Measurements from ENCODE around the gene A3GALT2.

Gene A3GALT2

GRCh38 chr1:33275706-33276572 is 45.0 kb downstream of the A3GALT2 start:
- H3K9ac ChIP-seq (ENCODE audit: low read depth, low read length): no peak overlapping the region
- H3K4me1 ChIP-seq (ENCODE audit: insufficient read depth, low read length): peaks cover 8% of the 10 kb centered on the region
- no peaks in the 10 kb centered on the region for H3K36me3 ChIP-seq (ENCODE audit: insufficient read depth, low read length)
- no peaks in the 10 kb centered on the region for H3K9me3 ChIP-seq (ENCODE audit: control insufficient read depth, insufficient read depth, low read length)

GRCh38 chr1:33275195-33275594 is 45.7 kb downstream of the A3GALT2 start:
- no peaks in the 10 kb centered on the region for H3K36me3 ChIP-seq (ENCODE audit: insufficient read depth, low read length)

GRCh38 chr1:33274446-33274845 is 46.5 kb downstream of the A3GALT2 start:
- H3K9ac ChIP-seq (ENCODE audit: low read depth, low read length): no peak overlapping the region
- H3K9me3 ChIP-seq (ENCODE audit: control insufficient read depth, insufficient read depth, low read length): no peaks in the 10 kb centered on the region
- peaks cover 8% of the 10 kb centered on the region for H3K4me1 ChIP-seq (ENCODE audit: insufficient read depth, low read length)
- H3K36me3 ChIP-seq (ENCODE audit: insufficient read depth, low read length): no peaks in the 10 kb centered on the region

More at GRCh38 chr1:33275195-33275594, 45.7 kb downstream of the A3GALT2 start:
- no peak overlapping the region for H3K9ac ChIP-seq (ENCODE audit: low read depth, low read length)
- H3K4me1 ChIP-seq (ENCODE audit: insufficient read depth, low read length): peaks cover 8% of the 10 kb centered on the region
- H3K9me3 ChIP-seq (ENCODE audit: control insufficient read depth, insufficient read depth, low read length): no peaks in the 10 kb centered on the region

- no peak overlapping the region for H3K9ac ChIP-seq (ENCODE audit: low read depth, low read length)
- no peaks in the 10 kb centered on the region for H3K9me3 ChIP-seq (ENCODE audit: control insufficient read depth, insufficient read depth, low read length)
- no peaks in the 10 kb centered on the region for H3K36me3 ChIP-seq (ENCODE audit: insufficient read depth, low read length)
- peaks cover 8% of the 10 kb centered on the region for H3K4me1 ChIP-seq (ENCODE audit: insufficient read depth, low read length)
These were observed 46.9 kb downstream of the A3GALT2 start for GRCh38 chr1:33273961-33274371.

- Histone ChIP-seq H3K36me3 (ENCODE audit: insufficient read depth, low read length) (no peaks in the 10 kb centered on the region), H3K4me1 (ENCODE audit: insufficient read depth, low read length) (peaks cover 8% of the 10 kb centered on the region), H3K9me3 (ENCODE audit: control insufficient read depth, insufficient read depth, low read length) (no peaks in the 10 kb centered on the region), H3K9ac (ENCODE audit: low read depth, low read length) (no peak overlapping the region)
These were observed 47.5 kb downstream of the A3GALT2 start for GRCh38 chr1:33273406-33273805.

- Histone ChIP-seq H3K36me3 (ENCODE audit: insufficient read depth, low read length) (no peaks in the 10 kb centered on the region; the same call in 1 of the 2 replicates), H3K9ac (ENCODE audit: low read depth, low read length) (no peak overlapping the region), H3K4me1 (ENCODE audit: insufficient read depth, low read length) (peaks cover 8% of the 10 kb centered on the region)
These were observed 48.0 kb downstream of the A3GALT2 start for GRCh38 chr1:33272930-33273329.

GRCh38 chr1:33272509-33272908 is 48.4 kb downstream of the A3GALT2 start:
- Histone ChIP-seq H3K4me1 (ENCODE audit: insufficient read depth, low read length) (peaks cover 8% of the 10 kb centered on the region), H3K36me3 (ENCODE audit: insufficient read depth, low read length) (no peaks in the 10 kb centered on the region; the same call in none of the 2 replicates), H3K9me3 (ENCODE audit: control insufficient read depth, insufficient read depth, low read length) (no peaks in the 10 kb centered on the region), H3K9ac (ENCODE audit: low read depth, low read length) (no peak overlapping the region)

More at GRCh38 chr1:33272930-33273329, 48.0 kb downstream of the A3GALT2 start:
- H3K9me3 ChIP-seq (ENCODE audit: control insufficient read depth, insufficient read depth, low read length): no peaks in the 10 kb centered on the region

- H3K9ac ChIP-seq (ENCODE audit: low read depth, low read length): no peak overlapping the region
- no peaks in the 10 kb centered on the region for H3K9me3 ChIP-seq (ENCODE audit: control insufficient read depth, insufficient read depth, low read length)
- no peaks in the 10 kb centered on the region; the same call in none of the 2 replicates for H3K36me3 ChIP-seq (ENCODE audit: insufficient read depth, low read length)
- peaks cover 10% of the 10 kb centered on the region for H3K4me1 ChIP-seq (ENCODE audit: insufficient read depth, low read length)
These were observed 49.0 kb downstream of the A3GALT2 start for GRCh38 chr1:33271666-33272505.

- Histone ChIP-seq H3K9ac (ENCODE audit: low read depth, low read length) (no peak overlapping the region), H3K9me3 (ENCODE audit: control insufficient read depth, insufficient read depth, low read length) (no peaks in the 10 kb centered on the region), H3K36me3 (ENCODE audit: insufficient read depth, low read length) (no peaks in the 10 kb centered on the region; the same call in none of the 2 replicates), H3K4me1 (ENCODE audit: insufficient read depth, low read length) (peaks cover 10% of the 10 kb centered on the region)
These were observed 50.0 kb downstream of the A3GALT2 start for GRCh38 chr1:33270808-33271465.

- Histone ChIP-seq H3K9me3 (ENCODE audit: control insufficient read depth, insufficient read depth, low read length) (no peaks in the 10 kb centered on the region), H3K9ac (ENCODE audit: low read depth, low read length) (no peak overlapping the region), H3K4me1 (ENCODE audit: insufficient read depth, low read length) (peaks cover 10% of the 10 kb centered on the region), H3K36me3 (ENCODE audit: insufficient read depth, low read length) (no peaks in the 10 kb centered on the region; the same call in none of the 2 replicates)
These were observed 50.5 kb downstream of the A3GALT2 start for GRCh38 chr1:33270379-33270778.

GRCh38 chr1:33269621-33270020 is 51.3 kb downstream of the A3GALT2 start:
- Histone ChIP-seq H3K9ac (ENCODE audit: low read depth, low read length) (no peak overlapping the region), H3K4me1 (ENCODE audit: insufficient read depth, low read length) (peaks cover 8% of the 10 kb centered on the region), H3K36me3 (ENCODE audit: insufficient read depth, low read length) (no peaks in the 10 kb centered on the region; the same call in none of the 2 replicates), H3K9me3 (ENCODE audit: control insufficient read depth, insufficient read depth, low read length) (no peaks in the 10 kb centered on the region)

GRCh38 chr1:33268927-33269610 is 51.8 kb downstream of the A3GALT2 start:
- H3K4me1 ChIP-seq (ENCODE audit: insufficient read depth, low read length): peaks cover 3% of the 10 kb centered on the region; the same call in 1 of the 2 replicates
- H3K9ac ChIP-seq (ENCODE audit: low read depth, low read length): no peak overlapping the region
- H3K9me3 ChIP-seq (ENCODE audit: control insufficient read depth, insufficient read depth, low read length): no peaks in the 10 kb centered on the region
- no peaks in the 10 kb centered on the region; the same call in none of the 2 replicates for H3K36me3 ChIP-seq (ENCODE audit: insufficient read depth, low read length)

- Histone ChIP-seq H3K9me3 (ENCODE audit: control insufficient read depth, insufficient read depth, low read length) (no peaks in the 10 kb centered on the region), H3K4me1 (ENCODE audit: insufficient read depth, low read length) (0 out of 2 replicates have a peak, but pooled peaks cover 3% of the 10 kb centered on the region), H3K9ac (ENCODE audit: low read depth, low read length) (no peak overlapping the region), H3K36me3 (ENCODE audit: insufficient read depth, low read length) (no peaks in the 10 kb centered on the region; the same call in none of the 2 replicates)
These were observed 52.4 kb downstream of the A3GALT2 start for GRCh38 chr1:33268457-33268856.
